GM18519 (cell line): ENCODE measurements around the gene SRCAP.

ENCODE experiments used
- ATAC-seq: cut with Tn5 transposase; IDR thresholded peaks from one replicate; pipeline ENCODE4 v1.9.1; 2021; ENCODE audit warnings: mild to moderate bottlenecking, moderate library complexity; ENCODE audit not compliant: unreplicated experiment, low FRiP score

The SRCAP gene

GRCh38 chr16:30698816-30699614 is at the start of gene SRCAP:
Gene SRCAP (plus strand): TSS chr16:30699171. CDS start chr16:30700825, 1,654 bp downstream.
- peak; percentile 10 for ATAC-seq

- ATAC-seq, result no peak
These were observed 49.1 kb upstream of the SRCAP start for GRCh38 chr16:30649725-30650368.

GRCh38 chr16:30650369-30651123 is 48.4 kb upstream of the SRCAP start, which contains the start of gene PRR14:
Gene PRR14 (plus strand): TSS chr16:30650960. CDS start chr16:30651646, 686 bp downstream.
- peak; percentile 66 for ATAC-seq

GRCh38 chr16:30651124-30652004 is 47.6 kb upstream of the SRCAP start:
- peak; percentile 29 for ATAC-seq

GRCh38 chr16:30652005-30652296 is 47.0 kb upstream of the SRCAP start:
- no peak for ATAC-seq

GRCh38 chr16:30652718-30653117 is 46.3 kb upstream of the SRCAP start:
- ATAC-seq, result no peak

- no peak for ATAC-seq
These were observed 44.1 kb upstream of the SRCAP start for GRCh38 chr16:30654856-30655255.

GRCh38 chr16:30655815-30656347 is 43.1 kb upstream of the SRCAP start:
- no peak for ATAC-seq

GRCh38 chr16:30656388-30656787 is 42.6 kb upstream of the SRCAP start:
- ATAC-seq, result no peak

GRCh38 chr16:30656974-30657865 is 41.8 kb upstream of the SRCAP start:
- ATAC-seq, result no peak

GRCh38 chr16:30657866-30658730 is 40.9 kb upstream of the SRCAP start, which contains the start of gene FBRS:
Gene FBRS (plus strand): TSS chr16:30658431. CDS start chr16:30659519, 1,088 bp downstream.
- ATAC-seq, result peak; percentile 58

- no peak for ATAC-seq
These were observed 40.1 kb upstream of the SRCAP start for GRCh38 chr16:30658731-30659506.

GRCh38 chr16:30659507-30660423 is 39.2 kb upstream of the SRCAP start:
- ATAC-seq, result no peak

- no peak for ATAC-seq
These were observed 38.3 kb upstream of the SRCAP start for GRCh38 chr16:30660424-30661261.

GRCh38 chr16:30662449-30662848 is 36.5 kb upstream of the SRCAP start:
- ATAC-seq, result no peak
